GM06990 (cell line): ENCODE data around the gene MRPL40.
A peak's percentile ranks its signal among the peaks of the same experiment; 100 is the strongest.

Source experiments
- DNase-seq: peaks from one replicate; pipeline ENCODE4 v3.0.0-alpha.2; 2011; ENCODE audit not compliant: insufficient read length; ENCODE audit errors: extremely low read depth
- H3K27me3 ChIP-seq: replicated peaks from 2 replicates; pipeline ENCODE4 v1.6.0; 2011; ENCODE audit warnings: low read length; ENCODE audit not compliant: control insufficient read depth, insufficient read depth
- H3K36me3 ChIP-seq: 2 replicates; pipeline ENCODE4 v1.5.1; 2011; ENCODE audit warnings: low read length; ENCODE audit not compliant: control insufficient read depth, insufficient read depth
- H3K4me3 ChIP-seq: replicated peaks from 2 replicates; pipeline ENCODE4 v1.5.1; 2011; ENCODE audit warnings: low read depth, mild to moderate bottlenecking, control low read depth, low read length
- TF ChIP-seq, protein P1 (sequence below): IDR thresholded peaks from 2 replicates; pipeline ENCODE4 v1.5.1; 2011; ENCODE audit warnings: low read length, control low read depth, mild to moderate bottlenecking, inconsistent platforms; ENCODE audit not compliant: insufficient read depth, poor library complexity, severe bottlenecking

MRPL40 gene

DNA sequence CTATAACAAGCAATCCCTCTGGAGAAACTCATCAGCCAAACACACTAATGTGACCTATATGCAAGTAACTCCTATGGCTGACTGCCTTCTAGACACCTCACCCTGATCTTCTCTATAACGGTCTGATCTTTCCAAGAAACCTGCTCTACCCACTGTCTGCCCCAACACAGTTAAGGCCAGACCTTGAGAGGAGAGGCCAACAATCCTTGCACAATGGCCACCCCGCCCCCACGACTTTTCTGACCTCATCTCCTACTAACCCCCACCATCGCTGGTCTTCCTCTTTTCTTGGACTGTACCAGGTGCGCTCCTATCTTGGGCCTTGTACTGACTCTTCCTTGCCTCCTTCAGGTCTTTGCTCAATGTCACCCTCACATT is 13.3 kb upstream of the MRPL40 start:
- Histone ChIP-seq H3K36me3 (no peaks in the 10 kb centered on the region), H3K27me3 (no peaks in the 10 kb centered on the region), H3K4me3 (no peak overlapping the region)
- DNase-seq: no peak
- TF ChIP-seq, protein P1, sequence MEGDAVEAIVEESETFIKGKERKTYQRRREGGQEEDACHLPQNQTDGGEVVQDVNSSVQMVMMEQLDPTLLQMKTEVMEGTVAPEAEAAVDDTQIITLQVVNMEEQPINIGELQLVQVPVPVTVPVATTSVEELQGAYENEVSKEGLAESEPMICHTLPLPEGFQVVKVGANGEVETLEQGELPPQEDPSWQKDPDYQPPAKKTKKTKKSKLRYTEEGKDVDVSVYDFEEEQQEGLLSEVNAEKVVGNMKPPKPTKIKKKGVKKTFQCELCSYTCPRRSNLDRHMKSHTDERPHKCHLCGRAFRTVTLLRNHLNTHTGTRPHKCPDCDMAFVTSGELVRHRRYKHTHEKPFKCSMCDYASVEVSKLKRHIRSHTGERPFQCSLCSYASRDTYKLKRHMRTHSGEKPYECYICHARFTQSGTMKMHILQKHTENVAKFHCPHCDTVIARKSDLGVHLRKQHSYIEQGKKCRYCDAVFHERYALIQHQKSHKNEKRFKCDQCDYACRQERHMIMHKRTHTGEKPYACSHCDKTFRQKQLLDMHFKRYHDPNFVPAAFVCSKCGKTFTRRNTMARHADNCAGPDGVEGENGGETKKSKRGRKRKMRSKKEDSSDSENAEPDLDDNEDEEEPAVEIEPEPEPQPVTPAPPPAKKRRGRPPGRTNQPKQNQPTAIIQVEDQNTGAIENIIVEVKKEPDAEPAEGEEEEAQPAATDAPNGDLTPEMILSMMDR: no peak

DNA sequence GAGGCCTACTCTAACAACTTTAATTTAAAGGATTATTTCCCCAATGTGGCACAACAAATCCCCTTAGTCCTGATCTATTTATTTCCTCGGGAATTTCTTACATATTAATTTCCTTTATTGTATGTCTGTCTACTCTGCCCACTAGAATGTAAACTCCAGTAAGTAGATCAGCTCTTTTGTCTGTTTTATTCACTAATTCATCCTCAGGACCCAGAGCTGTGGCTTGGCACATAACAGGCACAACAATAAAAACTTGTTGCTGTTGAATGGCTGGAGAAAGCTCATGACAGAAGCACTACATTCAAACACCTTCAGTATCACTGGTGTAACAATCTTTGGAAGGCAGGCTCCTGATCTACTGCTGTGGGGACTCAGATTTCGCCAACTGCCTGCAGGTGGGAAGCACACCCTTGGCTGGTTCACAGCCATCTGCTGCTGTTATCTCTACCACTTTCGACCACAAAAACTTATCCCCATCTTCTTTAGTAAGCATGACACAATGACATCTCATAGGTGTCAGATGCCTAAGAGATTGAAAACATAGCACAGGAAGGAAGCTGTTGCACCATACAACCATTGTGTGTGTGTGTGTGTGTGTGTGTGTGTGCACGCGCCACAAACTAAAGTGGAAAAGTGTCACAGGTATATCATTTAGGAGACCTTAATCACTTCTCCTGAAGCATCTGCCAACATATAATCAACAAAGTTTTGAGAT is 12.7 kb upstream of the MRPL40 start:
- Histone ChIP-seq H3K27me3 (no peaks in the 10 kb centered on the region), H3K4me3 (no peak overlapping the region), H3K36me3 (no peaks in the 10 kb centered on the region)
- TF ChIP-seq, protein P1: no peak
- peak; percentile 51 for DNase-seq

DNA sequence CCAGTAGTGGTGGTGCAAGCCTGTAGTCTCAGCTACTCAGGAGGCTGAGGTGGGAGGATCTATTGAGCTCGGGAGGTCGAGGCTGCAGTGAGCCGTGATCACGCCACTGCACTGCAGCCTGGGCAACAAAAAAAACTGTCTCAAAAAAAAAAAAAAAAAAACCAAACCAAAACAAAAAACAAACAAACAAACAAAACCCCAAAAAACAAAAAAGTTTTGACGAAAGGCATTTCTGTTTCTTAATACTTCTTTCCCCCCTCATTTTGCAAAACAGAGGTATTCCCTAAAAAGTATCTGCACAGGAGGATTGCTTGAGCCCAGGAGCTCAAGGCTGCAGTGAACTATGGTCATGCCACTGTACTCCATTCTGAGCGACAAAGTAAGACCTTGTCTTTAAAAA is 12.0 kb upstream of the MRPL40 start:
- DNase-seq: no peak
- TF ChIP-seq, protein P1: no peak
- H3K36me3 ChIP-seq: no peaks in the 10 kb centered on the region
- no peaks in the 10 kb centered on the region for H3K27me3 ChIP-seq
- H3K4me3 ChIP-seq: no peak overlapping the region

DNA sequence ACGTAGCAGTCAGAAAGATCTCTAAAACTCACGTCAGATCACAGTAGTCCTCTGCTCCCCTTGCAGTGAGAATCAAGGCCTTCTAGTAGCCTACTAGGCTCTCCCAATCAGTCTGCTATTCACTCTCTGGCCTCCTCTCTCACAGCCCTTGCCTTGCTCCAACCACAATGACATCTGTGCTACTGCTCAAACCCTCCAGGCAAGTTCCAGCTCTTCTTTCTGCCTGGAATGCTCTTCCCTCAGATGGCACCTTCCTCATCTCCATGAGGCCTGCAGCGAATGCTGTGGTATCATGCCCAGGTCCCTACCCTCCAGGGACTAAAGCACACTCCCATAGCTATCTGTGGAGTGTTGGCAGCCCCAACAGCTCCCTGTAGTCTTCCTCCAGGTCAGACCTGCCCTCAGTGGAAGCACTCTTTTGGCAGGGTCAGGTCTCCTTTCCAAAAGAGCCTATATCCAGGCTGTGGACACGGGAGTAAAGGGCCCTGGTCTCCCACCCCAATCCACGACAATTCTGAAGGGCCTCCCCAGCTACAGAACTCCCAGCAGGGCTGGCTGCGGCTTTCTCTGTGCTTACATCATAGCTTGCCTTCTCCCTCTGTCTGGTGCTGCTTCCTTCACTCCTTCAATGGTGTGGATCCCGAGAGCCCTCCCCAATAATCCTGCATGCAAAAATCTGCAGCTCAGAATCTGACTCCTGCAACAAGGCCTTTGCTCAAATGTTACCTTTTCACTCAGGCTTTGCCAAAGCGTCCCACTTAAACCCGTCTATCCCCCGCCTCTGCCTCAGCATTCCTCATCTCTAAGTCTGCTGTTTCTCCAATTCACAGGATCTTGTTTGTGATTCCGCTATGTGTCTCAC is 9.7 kb upstream of the MRPL40 start:
- no peak for DNase-seq
- TF ChIP-seq, protein P1: no peak
- Histone ChIP-seq H3K4me3 (no peak overlapping the region), H3K27me3 (no peaks in the 10 kb centered on the region), H3K36me3 (no peaks in the 10 kb centered on the region)

DNA sequence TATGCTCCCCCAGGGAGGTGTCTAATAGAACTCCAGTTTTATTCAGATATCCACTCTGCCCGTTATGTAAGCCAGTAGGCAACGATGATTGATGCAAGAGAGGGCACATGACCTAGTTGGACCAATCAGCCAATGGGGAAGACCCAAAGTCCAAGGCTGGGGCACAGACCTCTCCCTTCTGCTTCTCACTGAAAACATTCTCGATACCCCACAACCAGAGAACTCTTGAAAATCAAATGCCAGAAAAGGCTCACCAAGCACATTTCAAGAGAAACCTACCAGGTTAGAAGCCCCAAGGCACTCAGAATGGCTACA is 8.2 kb upstream of the MRPL40 start:
- H3K36me3 ChIP-seq: no peaks in the 10 kb centered on the region; the same call in 1 of the 2 replicates
- DNase-seq: no peak
- no peak overlapping the region for H3K4me3 ChIP-seq
- H3K27me3 ChIP-seq: no peaks in the 10 kb centered on the region
- TF ChIP-seq, protein P1: no peak
